ENCODE results near the gene KDM4B. TPM values are rescaled to one million over a fixed set of nuclear protein-coding genes. Genes with fewer than 3 reads are reported as not detected.
"Not testable (repeated sequence)": the region's sequence is repeated elsewhere in the genome, so short reads cannot be mapped to it uniquely, and the experiment has no call there.

KDM4B gene
- polyA plus RNA-seq, 10 donors: 15.4 to 20.2 (median 18.5) TPM

GRCh38 chr19:5160158-5160795 is 191.4 kb downstream of the KDM4B start:
- DNase-seq: not testable (repeated sequence)

- not testable (repeated sequence) for DNase-seq
Measured at GRCh38 chr19:5164845-5165696, 196.2 kb downstream of the KDM4B start.

GRCh38 chr19:5165697-5166019 is 196.7 kb downstream of the KDM4B start:
- no peak for DNase-seq

GRCh38 chr19:5166262-5166661 is 197.3 kb downstream of the KDM4B start:
- DNase-seq: no peak

GRCh38 chr19:5170329-5170745 is 201.4 kb downstream of the KDM4B start:
- no peak for DNase-seq

GRCh38 chr19:5171711-5172110 is 202.8 kb downstream of the KDM4B start:
- DNase-seq: no peak

- peak in 1 of 3 donors; percentile 94 for DNase-seq
Measured at GRCh38 chr19:5172859-5173630, 204.1 kb downstream of the KDM4B start.

- no peak for DNase-seq
Measured at GRCh38 chr19:5173993-5174392, 205.1 kb downstream of the KDM4B start.

- DNase-seq: no peak
Measured at GRCh38 chr19:5177745-5178450, 209.0 kb downstream of the KDM4B start.

- DNase-seq: no peak
Measured at GRCh38 chr19:5178841-5179240, 209.9 kb downstream of the KDM4B start.

GRCh38 chr19:5179256-5179655 is 210.3 kb downstream of the KDM4B start:
- DNase-seq: no peak

- DNase-seq: no peak
Measured at GRCh38 chr19:5181329-5181728, 212.4 kb downstream of the KDM4B start.

GRCh38 chr19:5182751-5183150 is 213.8 kb downstream of the KDM4B start:
- DNase-seq: peak in 2 of 3 donors; percentile 40 to 54

- DNase-seq: no peak
Measured at GRCh38 chr19:5183616-5184015, 214.7 kb downstream of the KDM4B start.

- no peak for DNase-seq
Measured at GRCh38 chr19:5184930-5185329, 216.0 kb downstream of the KDM4B start.

GRCh38 chr19:5186293-5187050 is 217.6 kb downstream of the KDM4B start:
- DNase-seq: peak in 2 of 3 donors; percentile 52 to 66

GRCh38 chr19:5188548-5189317 is 219.8 kb downstream of the KDM4B start:
- DNase-seq: no peak

GRCh38 chr19:5189318-5189607 is 220.3 kb downstream of the KDM4B start:
- no peak for DNase-seq

- DNase-seq: no peak
Measured at GRCh38 chr19:5191091-5191490, 222.2 kb downstream of the KDM4B start.

GRCh38 chr19:5192568-5192967 is 223.7 kb downstream of the KDM4B start:
- no peak for DNase-seq

GRCh38 chr19:5193192-5193591 is 224.3 kb downstream of the KDM4B start:
- DNase-seq: no peak

All from muscle of back (tissue), 11 donors.